Endothelial cell of hepatic sinusoid (primary cell): ENCODE measurements around the gene VANGL2.
"Not testable (repeated sequence)": the region's sequence is repeated elsewhere in the genome, so short reads cannot be mapped to it uniquely, and the experiment has no call there.

Experiments used
- in situ Hi-C: cut with HindIII; loops from 2 replicates; pipeline ENCODE4 v1.10.0; 2017; ENCODE audit warnings: low sequenced_read_pairs

VANGL2 gene

DNA sequence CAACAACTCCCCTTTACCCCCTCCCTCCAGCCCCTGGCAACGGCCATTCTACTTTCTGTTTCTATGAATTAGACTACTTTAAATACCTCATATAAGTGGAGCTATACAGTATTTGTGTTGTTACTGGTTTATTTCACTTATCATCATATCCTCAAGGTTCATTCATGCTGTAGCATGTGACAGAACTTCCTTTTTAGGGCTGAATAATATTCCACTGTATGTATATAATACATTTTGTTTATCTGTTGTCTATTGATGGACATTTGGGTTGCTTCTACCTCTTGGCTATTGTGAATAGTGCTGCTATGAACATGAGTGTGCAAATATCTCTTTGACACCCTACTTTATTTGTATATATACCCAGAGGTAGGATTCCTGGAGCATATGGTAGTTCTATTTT, 31.3 kb upstream of the VANGL2 start:
- in situ Hi-C loops = no loop called here

DNA sequence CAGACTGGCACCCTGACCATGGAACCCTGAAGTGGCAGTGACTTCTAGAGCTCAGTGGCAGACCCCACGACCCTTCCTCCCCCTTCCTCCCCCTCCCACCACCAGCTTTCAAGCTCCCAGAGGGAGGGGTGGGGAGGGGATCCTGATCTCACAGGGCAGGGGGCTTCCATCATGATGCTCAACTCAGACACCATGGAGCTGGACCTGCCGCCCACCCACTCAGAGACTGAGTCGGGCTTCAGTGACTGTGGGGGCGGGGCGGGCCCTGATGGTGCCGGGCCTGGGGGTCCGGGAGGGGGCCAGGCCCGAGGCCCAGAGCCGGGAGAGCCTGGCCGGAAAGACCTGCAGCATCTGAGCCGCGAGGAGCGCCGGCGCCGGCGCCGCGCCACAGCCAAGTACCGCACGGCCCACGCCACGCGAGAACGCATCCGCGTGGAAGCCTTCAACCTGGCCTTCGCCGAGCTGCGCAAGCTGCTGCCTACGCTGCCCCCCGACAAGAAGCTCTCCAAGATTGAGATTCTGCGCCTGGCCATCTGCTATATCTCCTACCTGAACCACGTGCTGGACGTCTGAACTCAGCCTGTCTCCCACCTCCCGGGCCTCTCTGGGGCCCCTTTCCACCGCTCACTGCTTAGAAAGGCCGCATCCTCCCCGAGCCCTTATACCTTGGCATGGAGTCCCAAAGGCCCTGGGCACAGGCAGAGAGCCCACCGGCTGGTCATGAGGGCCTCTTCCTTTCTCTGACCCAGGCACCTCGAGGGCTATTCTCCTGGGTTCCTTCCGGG, 29.6 kb upstream of the VANGL2 start:
- in situ Hi-C loops = no loop called here

DNA sequence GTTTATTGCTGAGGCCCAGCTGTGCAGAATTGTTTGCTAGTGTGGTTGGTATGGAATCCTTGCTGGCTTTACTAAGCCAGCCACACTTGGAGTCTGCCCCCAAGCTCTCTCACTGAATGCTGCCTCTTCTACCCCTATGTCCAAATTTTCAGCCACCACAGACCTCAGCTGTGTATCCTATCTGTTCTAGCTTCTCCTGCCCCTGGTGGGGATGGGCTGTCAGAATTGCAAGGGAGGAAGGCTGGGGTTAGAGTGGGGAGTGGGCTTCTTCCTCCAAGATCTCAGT, 29.1 kb upstream of the VANGL2 start:
- in situ Hi-C loops = no loop called here

DNA sequence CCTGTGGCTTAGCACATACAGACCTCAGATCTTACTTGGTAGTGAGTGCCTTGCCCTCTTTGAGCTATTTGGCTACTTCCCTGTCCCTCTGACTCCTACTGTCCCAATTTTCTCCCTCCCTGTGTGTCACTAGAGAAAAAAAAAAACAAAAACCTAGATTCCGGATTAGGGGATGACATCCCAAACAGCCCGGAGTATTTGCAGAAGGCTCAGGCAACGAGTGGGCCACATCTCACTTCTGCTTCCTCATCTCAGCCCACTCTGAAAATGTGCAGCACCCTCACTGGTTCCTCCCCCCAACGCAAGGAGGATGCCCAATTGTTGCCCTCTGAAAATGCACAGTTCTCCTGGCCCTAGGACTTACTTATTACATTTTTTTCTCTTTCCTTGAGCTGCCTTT, 28.6 kb upstream of the VANGL2 start:
- in situ Hi-C loops = no loop called here

DNA sequence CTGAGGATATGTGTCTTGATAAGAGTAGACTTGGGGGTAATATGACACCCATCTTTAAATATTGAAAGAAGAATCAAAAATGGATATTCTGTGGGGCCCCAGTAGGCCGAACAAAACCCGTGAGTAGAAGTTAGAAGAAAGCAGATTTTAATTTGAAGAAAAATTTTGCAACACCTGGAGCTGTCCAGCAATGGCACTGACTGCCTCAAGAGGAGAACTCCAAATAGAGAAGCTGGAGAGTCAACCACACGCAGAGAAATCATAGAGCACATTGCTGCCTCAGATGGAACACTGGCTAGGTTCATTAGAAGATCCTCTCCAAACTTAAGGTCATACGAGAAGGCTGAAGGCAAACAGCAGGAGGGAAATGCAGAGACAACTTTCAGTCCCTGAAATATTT, 26.7 kb upstream of the VANGL2 start:
- in situ Hi-C loops = no loop called here

DNA sequence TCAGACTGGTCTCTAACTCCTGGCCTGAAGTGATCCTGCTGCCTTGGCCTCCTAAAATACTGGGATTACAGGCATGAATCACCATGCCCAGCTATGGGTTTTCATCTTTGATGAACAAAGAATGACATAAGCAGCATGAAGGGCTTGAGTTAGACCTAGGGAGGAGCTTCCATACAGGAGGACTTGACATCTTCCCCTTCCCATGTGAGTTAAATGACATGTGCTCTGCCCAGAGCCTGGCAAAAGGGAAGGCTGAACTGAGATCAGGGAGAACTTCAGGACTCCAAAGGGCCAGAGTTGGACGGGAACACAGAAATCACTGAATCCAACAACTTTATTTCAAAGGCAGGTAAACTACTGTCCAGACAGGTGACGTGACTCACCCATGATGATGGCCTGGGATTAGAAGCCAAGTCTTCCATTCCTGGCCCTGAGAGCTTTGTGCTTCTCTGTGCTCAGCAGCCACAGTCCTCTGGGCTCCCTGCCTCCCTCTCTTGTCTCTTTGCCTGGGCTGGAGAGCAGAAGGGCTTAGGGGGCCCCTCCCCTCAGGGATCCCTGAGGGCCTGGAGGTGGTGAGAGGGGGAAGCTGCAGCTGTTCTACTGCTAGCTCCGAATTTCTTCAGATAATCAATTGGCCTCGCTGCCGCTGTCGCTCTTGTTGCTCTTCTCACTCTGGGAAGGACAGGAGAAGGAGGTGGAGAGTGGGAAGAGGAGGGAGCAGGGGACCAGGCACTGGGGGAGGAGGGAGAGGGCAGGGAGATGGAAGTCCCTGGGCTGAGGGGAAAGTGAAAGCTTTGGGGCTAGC, 25.9 kb upstream of the VANGL2 start:
- in situ Hi-C loops = loop anchor here (5.0 kb wide), 1 partner anchor 82 kb away; no protein-coding TSS in a partner anchor

DNA sequence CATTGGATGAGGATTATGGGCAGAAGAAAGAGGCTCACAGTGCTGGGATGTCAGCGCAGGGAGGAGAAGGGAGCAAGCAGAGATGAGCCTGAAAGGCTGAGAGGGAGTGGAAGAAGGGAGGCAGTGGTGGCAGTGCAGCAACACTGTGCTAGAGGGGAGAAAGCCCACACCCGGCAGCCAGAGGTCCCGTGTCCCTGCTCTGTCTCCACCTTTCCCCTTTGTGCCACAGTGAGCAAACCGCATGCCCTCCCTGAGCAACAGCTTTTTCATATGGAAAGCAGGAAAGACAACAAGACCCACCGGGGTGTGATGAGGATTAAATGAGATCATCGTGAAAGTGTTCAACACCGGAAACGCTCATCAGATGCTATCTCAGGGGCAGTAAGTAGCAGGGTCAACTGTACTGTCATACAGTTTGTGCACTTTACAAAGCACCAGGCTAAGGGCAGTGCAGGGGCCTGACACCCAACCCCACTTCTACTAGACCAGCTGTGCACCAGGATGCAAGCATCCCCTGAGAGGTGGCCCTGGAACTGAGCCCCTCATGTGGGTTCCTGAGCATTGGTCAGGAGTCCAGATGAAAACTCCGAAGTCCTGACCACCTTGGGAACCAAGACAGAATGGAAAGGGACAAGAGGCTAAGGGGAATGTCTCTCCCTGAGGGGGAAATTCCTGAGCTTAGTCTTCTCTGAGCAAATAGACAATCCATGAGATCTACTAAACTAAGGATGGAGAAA, 24.4 kb upstream of the VANGL2 start:
- in situ Hi-C loops = loop anchor here (5.0 kb wide), 1 partner anchor 84 kb away; no protein-coding TSS in a partner anchor

DNA sequence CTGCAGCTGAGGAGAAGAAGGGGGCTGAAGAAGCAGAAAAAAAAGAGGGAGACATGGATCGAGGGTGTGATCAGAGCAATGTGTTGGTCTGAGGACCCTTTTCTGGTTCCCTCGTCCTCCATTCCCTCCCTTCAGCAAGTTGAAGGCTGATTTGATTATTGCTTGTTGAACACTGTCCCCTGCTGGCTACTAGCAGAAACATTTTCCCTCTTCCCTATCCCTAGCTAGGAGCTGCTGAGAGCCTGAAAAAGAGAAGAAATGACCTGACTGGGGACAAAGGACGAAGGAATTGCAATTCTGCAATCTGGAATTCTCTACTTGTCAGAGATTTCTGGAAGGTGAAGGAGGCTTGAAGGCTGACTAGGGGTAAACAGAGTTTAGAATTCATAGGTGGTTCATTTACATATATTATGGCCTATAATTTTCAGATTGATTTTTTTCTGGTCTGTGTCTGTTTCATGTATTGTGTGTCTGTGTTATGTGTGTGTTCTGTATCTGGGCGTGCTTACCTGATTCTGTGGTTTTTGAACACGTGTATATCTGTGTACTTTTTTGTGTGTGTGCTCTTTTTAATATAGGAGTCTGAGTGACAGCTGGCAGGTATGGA, 23.7 kb upstream of the VANGL2 start:
- in situ Hi-C loops = loop anchor here (5.0 kb wide), 1 partner anchor 84 kb away; no protein-coding TSS in a partner anchor

DNA sequence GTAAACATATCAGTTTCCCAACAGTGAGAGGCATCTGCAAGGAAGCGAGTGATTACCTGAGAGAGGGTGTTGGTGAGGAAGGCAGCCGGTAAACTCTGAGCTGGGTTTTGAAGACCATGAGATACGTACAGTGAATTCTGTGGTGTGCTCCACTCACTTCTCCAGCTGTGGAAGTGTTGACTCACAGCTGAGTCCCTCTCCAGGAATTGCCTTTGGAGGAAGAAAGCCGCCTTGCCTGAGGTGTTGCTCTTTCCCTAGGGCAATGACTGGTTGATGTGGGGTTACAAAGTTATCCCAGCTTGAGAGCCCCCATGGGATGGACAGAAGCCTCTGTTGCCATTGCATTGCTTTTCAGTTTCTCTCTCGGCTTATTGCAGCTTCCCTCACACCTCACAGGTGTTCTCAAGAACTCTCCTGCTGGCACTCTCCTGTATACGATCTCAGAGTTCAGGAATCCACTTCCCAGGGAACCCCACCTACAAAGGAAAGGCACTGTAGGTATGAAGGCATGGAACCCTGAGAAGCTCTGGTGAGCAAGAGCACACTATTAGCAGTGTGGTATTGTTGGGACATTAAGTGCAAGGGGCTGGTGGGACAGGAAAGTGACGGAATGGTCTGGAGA, 22.7 kb upstream of the VANGL2 start:
- in situ Hi-C loops = loop anchor here (5.0 kb wide), 1 partner anchor 85 kb away; no protein-coding TSS in a partner anchor

DNA sequence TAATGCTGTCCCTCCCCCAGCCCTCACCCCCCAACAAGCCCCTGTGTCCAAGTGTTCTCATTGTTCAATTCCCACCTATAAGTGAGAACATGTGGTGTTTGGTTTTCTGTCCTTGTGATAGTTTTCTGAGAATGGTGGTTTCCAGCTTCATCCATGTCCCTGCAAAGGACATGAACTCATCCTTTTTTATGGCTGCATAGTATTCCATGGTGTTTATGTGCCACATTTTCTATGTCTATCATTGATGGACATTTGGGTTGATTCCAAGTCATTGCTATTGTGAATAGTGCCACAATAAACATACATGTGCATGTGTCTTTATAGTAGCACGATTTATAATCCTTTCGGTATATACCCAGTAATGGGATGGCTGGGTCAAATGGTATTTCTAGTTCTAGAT, 15.6 kb upstream of the VANGL2 start:
- in situ Hi-C loops = not testable (repeated sequence)

DNA sequence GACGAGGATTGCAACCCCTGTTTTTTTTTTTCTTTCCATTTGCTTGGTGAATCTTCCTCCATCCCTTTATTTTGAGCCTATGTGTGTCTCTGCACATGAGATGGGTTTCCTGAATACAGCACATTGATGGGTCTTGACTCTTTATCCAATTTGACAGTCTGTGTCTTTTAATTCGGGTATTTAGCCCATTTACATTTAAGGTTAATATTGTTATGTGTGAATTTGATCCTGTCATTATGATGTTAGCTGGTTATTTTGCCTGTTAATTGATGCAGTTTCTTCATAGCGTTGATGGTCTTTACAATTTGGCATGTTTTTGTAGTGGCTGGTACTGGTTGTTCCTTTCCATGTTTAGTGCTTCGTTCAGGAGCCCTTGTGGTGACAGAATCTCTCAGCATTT, 12.0 kb upstream of the VANGL2 start:
- in situ Hi-C loops = not testable (repeated sequence)

DNA sequence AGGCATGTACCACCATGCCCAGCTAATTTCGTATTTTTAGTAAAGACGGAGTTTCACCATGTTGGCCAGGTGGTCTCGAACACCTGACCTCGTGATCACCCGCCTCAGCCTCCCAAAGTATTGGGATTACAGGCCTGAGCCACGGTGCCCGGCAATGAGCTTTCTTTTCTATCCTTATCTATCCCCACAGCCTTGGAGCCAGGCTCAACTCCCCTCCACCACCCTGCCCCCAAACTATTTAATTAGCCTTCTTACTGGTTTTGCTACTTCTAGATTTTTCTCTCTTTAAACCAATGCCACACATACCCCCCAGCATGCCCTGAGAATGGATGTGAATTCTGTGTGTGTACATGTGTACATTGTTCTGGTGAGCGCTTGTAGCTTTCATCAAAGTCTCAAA, 5.7 kb upstream of the VANGL2 start:
- in situ Hi-C loops = no loop called here

DNA sequence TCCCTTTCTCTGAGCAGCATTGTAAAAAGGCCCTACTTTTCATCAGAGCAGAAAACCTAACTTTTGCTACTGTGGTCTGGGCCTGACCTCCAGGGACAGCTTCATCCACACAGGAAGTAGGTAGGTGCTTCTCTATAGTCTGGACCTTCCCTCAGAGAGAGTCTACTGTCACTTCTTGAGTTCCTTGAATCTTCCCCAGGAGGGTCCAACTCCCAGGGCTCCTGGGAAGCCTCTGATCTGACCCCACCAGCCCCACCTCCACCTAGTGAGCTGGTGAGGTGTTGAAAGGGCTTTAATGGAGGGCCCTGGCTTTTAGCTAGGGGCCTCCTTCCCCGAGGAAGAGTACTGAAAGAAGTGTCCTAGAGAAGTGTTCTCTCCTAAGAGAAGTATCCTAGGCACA, 2.7 kb upstream of the VANGL2 start:
- in situ Hi-C loops = no loop called here

DNA sequence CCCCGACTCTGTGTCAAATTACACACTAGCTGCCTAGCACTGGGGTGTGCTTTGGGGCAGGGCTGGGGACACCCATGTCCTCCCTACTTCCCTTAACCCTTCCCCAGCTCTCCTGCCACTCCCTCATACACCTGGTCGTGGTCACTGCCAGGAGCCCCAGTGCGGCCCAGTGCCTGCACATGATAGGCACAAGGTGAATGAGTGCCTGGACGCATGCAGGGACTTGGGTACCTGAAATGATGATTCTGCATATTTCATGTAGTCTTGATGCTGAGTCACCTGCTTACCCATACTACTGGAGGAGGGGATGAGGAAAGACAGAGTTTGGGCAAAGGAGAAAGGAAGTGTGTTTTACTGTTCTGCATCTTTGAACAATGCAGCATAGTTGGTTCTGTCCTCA, 1.5 kb upstream of the VANGL2 start:
- in situ Hi-C loops = no loop called here

DNA sequence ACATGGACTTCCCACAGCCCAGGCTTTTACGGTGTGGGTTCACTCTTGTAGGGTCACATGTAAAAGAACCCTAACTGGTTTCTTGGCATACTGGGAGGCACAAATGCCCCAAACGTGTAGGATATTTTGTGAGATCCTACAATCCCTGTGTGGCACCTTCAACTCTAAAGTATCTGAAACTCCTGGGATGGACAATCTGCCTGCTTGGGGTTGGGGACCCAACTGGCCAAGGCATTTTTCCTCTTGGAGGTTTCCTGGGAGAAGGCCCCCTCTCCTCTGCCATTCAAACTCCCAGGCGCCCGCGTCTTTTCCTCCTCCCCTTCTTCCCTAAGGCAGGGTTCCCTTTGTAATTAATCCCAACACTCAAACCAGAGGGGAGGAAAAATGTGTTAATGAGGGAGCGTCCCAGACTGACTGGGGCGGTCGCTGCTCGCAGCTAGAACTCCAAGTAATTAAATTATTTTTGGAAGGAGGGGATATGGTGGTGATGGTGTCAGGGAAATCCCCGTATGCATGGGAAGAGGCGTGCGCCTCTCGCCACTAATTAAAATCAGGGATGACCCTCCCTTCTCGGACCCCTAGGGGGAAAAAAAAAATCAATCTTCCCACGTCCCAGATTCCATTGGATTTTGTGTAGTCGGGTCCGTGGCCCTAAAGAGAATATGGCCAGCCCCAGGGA, 681 bp upstream of the VANGL2 start:
- in situ Hi-C loops = no loop called here

DNA sequence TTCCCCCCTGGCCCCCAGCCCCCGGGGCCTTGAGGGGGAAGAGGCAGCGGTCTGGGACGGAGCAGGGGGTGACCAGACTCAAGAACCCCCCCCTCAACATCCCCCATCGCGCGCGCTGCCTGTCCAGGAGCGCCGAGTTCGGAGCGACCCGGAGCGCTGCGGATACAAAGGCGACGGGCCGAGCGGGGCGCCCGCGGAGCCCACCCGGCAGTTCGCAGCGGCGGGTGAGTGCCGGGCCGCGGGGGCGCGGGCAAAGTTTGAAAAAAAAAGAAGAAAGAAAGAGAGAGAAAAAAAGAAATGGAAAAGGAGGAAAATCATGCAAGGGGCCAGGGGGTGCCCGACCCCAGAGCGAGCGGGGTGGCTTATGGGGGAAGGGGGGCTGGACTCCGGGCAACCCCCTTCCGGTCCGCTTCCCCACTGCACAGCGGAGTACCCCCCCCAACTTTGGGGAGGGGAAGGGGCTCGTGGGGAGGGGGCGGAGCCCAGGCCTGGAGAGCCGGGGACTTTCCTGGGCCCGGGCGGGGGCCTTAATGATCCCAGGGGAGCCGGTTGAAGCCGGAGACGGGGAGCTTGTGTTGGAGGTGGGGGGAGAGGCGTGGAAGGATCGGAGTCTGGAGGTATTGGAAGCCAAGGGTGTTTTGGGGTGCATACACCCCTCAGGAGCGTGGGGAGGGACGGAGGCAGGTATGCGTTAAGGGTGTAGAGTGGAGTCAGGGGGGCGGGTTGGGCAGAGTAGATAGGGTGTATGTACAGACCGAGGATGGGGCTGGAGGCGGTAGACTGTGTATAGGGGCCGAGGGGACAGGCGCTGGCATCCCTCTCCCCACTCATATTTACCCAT, 502 bp downstream of the VANGL2 start:
- in situ Hi-C loops = no loop called here

DNA sequence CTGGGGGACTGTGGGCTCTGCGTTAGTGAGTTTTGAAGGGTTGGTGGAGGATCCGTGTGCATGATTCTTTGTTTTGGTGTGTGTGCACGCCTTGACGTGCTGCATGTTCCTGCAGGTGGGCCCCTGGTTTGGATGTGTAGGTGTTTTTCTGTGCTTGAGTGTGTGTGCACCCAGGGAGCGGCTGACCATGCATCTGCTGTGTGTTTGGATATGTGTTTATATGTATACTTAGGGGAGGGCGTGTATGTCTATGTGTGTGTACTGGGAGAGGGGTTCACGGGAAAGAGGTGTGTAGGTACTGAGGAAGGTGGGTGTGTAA, 1.1 kb downstream of the VANGL2 start:
- in situ Hi-C loops = no loop called here

DNA sequence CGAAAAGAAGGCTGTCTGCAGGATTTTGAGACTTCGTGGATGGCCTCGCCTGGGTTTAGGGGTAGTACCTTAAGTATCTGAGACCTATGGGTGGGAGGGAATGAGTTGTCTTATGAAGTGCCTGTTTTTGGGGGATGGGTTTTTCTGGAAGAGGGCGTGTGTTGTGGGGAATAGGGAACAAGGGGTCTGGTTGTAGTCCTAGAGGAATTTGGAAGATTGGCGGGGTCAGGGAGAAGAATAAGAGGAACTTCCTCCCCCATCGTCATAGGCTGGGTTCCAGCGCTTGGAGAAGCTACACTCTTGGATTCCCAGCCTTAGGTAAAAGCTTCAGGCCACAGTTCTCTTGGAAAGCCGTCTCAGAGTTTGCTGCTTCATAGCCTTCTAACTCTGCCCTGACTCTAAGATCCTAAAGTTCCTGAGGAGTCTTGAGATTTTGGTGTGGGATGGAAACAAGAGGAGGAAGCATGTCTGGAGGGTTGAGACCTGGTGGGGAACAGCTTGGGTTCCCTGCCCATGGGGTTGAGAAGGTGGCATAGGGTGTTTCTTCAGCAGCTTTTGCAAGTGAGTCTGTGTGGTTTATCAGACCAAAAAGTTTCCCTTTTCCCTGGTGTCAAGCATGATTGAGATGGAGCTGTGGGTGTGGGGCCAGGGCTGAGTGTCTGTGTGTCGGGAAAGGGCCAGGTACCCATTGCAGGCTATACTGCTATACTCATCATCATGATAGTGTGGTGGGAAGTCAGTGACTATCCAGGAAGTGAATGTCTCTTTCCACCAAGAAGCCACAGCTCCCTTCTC, 1.8 kb downstream of the VANGL2 start:
- in situ Hi-C loops = no loop called here

DNA sequence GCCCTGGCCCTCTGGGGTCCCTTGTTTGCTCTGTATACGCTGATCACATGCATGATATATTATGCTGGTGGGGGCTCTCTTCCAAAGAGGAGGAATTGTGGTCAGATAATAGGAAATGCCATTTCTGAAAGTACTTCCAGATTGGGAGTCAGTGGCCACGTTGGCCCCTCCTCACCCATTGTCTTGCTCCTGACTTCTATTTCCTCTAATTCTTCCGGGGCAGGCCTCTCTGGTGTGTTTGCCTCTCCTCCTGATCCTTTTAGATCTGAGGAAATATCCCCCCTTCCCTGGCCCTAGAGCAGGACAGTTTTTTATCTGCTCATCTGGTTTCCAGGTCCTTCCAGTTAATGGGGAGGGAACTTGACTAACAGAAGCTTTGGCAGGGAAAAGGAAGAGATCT, 2.9 kb downstream of the VANGL2 start:
- in situ Hi-C loops = no loop called here
